Peyer's patch (tissue), 4 donors: ENCODE data around the gene SSNA1.

ENCODE experiments used
- POLR2A ChIP-seq, 2 donors: fragments of 450-650 bp; IDR thresholded peaks; one replicate each; pipeline ENCODE4 v1.5.1; 2017; ENCODE audit warnings: antibody characterized with exemption in 2 of 2, mild to moderate bottlenecking in 2 of 2, moderate library complexity in 2 of 2
- TF ChIP-seq, protein P1 (sequence below), 6 experiments: fragments of 450-650 bp in 4 of 6; fragments of 200-600 bp in 2 of 6; sonication (generic) in 1 of 6; IDR thresholded peaks; one replicate each; pipeline ENCODE4 v1.5.1; 2017 to 2019; ENCODE audit warnings: antibody characterized with exemption in 6 of 6, mild to moderate bottlenecking in 3 of 6, moderate library complexity in 1 of 6

GRCh38 chr9:137149942-137150616 lies 38.4 kb upstream of the SSNA1 start:
- TF ChIP-seq, protein P1, sequence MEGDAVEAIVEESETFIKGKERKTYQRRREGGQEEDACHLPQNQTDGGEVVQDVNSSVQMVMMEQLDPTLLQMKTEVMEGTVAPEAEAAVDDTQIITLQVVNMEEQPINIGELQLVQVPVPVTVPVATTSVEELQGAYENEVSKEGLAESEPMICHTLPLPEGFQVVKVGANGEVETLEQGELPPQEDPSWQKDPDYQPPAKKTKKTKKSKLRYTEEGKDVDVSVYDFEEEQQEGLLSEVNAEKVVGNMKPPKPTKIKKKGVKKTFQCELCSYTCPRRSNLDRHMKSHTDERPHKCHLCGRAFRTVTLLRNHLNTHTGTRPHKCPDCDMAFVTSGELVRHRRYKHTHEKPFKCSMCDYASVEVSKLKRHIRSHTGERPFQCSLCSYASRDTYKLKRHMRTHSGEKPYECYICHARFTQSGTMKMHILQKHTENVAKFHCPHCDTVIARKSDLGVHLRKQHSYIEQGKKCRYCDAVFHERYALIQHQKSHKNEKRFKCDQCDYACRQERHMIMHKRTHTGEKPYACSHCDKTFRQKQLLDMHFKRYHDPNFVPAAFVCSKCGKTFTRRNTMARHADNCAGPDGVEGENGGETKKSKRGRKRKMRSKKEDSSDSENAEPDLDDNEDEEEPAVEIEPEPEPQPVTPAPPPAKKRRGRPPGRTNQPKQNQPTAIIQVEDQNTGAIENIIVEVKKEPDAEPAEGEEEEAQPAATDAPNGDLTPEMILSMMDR (IDR thresholded peaks at IDR 0.05) = no peak
- TF ChIP-seq POLR2A (IDR thresholded peaks at IDR 0.05) = no peak
